Natural killer cell (primary cell): ENCODE results near the gene VEGFC. TPM values are rescaled to one million over a fixed set of nuclear protein-coding genes. Genes with fewer than 3 reads are reported as not detected.

Experiments
- ATAC-seq, 3 donors: fragments of 150-1000 bp in 2 of 3; fragments of 200-7000 bp in 1 of 3; cut with Tn5 transposase; 1 replicate in 1 of 3; 2 replicates in 2 of 3; pipeline ENCODE4 v1.10.0; 2021; ENCODE audit warnings: mild to moderate bottlenecking in 2 of 3, moderate library complexity in 2 of 3
- DNase-seq, 2 donors: peaks; one replicate each; pipeline versions ENCODE4 v3.0.0 to v3.0.0-alpha.2; 2013 to 2021; ENCODE audit warnings: mixed read lengths in 1 of 2
- H3K27ac ChIP-seq: one replicate; pipeline ENCODE4 v1.5.1; 2013; ENCODE audit warnings: mild to moderate bottlenecking, low read length
- H3K27me3 ChIP-seq: one replicate; pipeline ENCODE4 v1.6.1; 2013; ENCODE audit warnings: low read length; ENCODE audit not compliant: control insufficient read depth, insufficient read depth
- H3K36me3 ChIP-seq: one replicate; pipeline ENCODE4 v1.6.1; 2013; ENCODE audit warnings: low read length; ENCODE audit not compliant: control insufficient read depth, insufficient read depth
- H3K4me1 ChIP-seq: one replicate; pipeline ENCODE4 v1.6.1; 2013; ENCODE audit warnings: low read length; ENCODE audit not compliant: control insufficient read depth, insufficient read depth
- H3K4me3 ChIP-seq: one replicate; pipeline ENCODE4 v1.5.1; 2013; ENCODE audit warnings: low read length
- H3K9me3 ChIP-seq: one replicate; pipeline ENCODE4 v1.6.1; 2013; ENCODE audit warnings: low read length; ENCODE audit not compliant: control insufficient read depth, insufficient read depth
- H3K27ac Mint-ChIP-seq, 2 donors: one replicate each; pipeline ENCODE4 v1.8.0; 2022; ENCODE audit warnings: mild to moderate bottlenecking in 2 of 2, mixed read lengths in 2 of 2, moderate library complexity in 1 of 2
- H3K27me3 Mint-ChIP-seq, 2 donors: one replicate each; pipeline ENCODE4 v1.8.0; 2022; ENCODE audit warnings: low read depth in 2 of 2, mixed read lengths in 2 of 2
- H3K36me3 Mint-ChIP-seq: one replicate; pipeline ENCODE4 v1.8.0; 2022; ENCODE audit warnings: mixed read lengths
- H3K4me1 Mint-ChIP-seq, 2 donors: one replicate each; pipeline ENCODE4 v1.8.0; 2022; ENCODE audit warnings: mixed read lengths in 2 of 2
- H3K4me3 Mint-ChIP-seq: one replicate; pipeline ENCODE4 v1.8.0; 2022; ENCODE audit warnings: mild to moderate bottlenecking, moderate library complexity, mixed read lengths
- H3K9me3 Mint-ChIP-seq, 2 donors: one replicate each; pipeline ENCODE4 v1.8.0; 2022; ENCODE audit warnings: mixed read lengths in 2 of 2
- WGBS: methylation state at CpG from one replicate; pipeline ENCODE4 v1.1.7; 2013; ENCODE audit warnings: missing lambda C conversion rate; ENCODE audit not compliant: insufficient coverage; 5-methylcytosine and 5-hydroxymethylcytosine counted together
- intact Hi-C: fragments of 100-400 bp; cut with micrococcal nuclease; formaldehyde crosslinking; loops from one replicate; pipeline ENCODE4 v1.14.2; 2022
- total RNA-seq, 4 donors: library from RNA; stranded (reverse); fragments of 120-200 nt in 1 of 4; gene quantifications; one replicate each; pipeline versions ENCODE4 v1.2.3 to v1.2.4, GENCODE V29; 2013 to 2022
- TF ChIP-seq, protein P1 (sequence below): fragments of 200-600 bp; IDR thresholded peaks from one replicate; pipeline ENCODE4 v1.8.0; 2022; ENCODE audit warnings: antibody characterized with exemption

VEGFC gene
- total RNA-seq, 3 donors from 2014 or later (not counting 1 experiment from before 2014, with no cell fraction given) = not detected

DNA sequence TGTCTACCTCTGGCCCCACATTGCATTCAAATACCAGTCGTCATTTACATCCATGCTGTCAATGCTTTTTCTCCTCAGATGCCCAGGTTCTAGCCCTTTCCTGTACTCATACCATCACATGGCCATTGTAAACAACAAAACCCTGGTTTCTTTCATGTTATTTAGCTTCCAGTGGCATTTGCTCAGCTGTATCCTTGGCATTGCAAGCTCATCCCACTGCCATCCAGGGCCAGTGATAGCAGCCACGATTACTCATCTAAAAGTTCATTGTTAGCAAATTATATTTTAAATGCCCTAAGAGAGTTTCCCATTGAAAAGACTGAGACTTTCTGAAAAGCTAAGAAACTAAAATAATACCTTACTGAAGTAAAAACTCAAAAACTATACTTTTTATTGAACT, 34.0 kb downstream of the VEGFC start:
- Histone ChIP-seq H3K4me3 (no peak overlapping the region), H3K27ac (no peak overlapping the region), H3K36me3 (no peaks in the 10 kb centered on the region), H3K27me3 (no peaks in the 10 kb centered on the region), H3K9me3 (no peaks in the 10 kb centered on the region), H3K4me1 (no peaks in the 10 kb centered on the region)
- 66% methylated on average over 2 of the region's 2 CpGs for WGBS
- H3K36me3 Mint-ChIP-seq = no peaks in the 10 kb centered on the region
- no peak overlapping the region for H3K27ac Mint-ChIP-seq
- no peak for DNase-seq
- intact Hi-C loops = no loop called here
- no peak for ATAC-seq
- no peaks in the 10 kb centered on the region for H3K27me3 Mint-ChIP-seq
- TF ChIP-seq, protein P1, sequence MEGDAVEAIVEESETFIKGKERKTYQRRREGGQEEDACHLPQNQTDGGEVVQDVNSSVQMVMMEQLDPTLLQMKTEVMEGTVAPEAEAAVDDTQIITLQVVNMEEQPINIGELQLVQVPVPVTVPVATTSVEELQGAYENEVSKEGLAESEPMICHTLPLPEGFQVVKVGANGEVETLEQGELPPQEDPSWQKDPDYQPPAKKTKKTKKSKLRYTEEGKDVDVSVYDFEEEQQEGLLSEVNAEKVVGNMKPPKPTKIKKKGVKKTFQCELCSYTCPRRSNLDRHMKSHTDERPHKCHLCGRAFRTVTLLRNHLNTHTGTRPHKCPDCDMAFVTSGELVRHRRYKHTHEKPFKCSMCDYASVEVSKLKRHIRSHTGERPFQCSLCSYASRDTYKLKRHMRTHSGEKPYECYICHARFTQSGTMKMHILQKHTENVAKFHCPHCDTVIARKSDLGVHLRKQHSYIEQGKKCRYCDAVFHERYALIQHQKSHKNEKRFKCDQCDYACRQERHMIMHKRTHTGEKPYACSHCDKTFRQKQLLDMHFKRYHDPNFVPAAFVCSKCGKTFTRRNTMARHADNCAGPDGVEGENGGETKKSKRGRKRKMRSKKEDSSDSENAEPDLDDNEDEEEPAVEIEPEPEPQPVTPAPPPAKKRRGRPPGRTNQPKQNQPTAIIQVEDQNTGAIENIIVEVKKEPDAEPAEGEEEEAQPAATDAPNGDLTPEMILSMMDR = no peak
- no peaks in the 10 kb centered on the region for H3K4me1 Mint-ChIP-seq
- H3K4me3 Mint-ChIP-seq = no peak overlapping the region
- H3K9me3 Mint-ChIP-seq = peaks cover 3 to 12% of the 10 kb centered on the region in 2 donors

DNA sequence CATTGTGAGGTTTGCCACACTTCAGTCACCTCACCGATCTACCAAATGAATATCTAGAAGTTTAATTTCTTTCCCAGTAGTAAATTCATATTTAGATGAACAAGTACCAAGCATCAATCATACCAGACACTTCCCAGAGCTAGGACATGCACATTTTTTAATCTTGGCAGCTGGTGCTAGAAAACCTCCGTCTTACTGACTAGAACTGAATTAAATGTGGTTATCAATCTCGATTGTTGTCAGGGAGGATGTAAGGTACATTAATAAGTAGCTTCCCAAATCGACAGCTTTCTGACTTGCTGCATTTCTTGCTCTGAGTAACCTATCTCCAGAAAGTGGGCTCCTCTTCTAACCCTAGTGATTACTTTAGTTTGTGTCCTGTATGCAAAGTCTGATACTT, 34.4 kb downstream of the VEGFC start:
- Histone ChIP-seq H3K27me3 (no peaks in the 10 kb centered on the region), H3K27ac (no peak overlapping the region), H3K9me3 (no peaks in the 10 kb centered on the region), H3K36me3 (no peaks in the 10 kb centered on the region), H3K4me1 (no peaks in the 10 kb centered on the region), H3K4me3 (no peak overlapping the region)
- Mint-ChIP-seq H3K9me3 (peaks cover 3 to 12% of the 10 kb centered on the region in 2 donors), H3K36me3 (no peaks in the 10 kb centered on the region), H3K4me3 (no peak overlapping the region), H3K27me3 (no peaks in the 10 kb centered on the region), H3K27ac (no peak overlapping the region), H3K4me1 (no peaks in the 10 kb centered on the region)
- DNase-seq = no peak
- intact Hi-C loops = no loop called here
- TF ChIP-seq, protein P1 = no peak
- 82% methylated on average over 4 of the region's 4 CpGs for WGBS
- no peak for ATAC-seq

DNA sequence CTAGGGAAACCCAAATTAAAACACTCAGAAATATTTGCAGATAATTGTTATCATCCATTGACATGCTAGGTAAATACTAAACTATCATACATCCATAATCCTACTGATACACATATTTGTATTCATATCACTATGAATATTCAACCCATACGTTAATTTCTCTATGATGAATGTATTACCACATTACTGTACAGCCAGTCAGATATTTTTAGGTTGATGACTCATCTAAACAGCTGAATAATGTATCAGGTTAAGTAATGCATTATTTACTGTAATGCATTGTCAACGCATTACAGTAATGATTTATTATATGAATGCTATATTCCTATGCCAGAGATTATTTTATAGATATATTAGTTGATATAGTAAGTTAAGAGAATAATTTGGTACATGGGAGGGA, 37.1 kb downstream of the VEGFC start:
- H3K4me1 Mint-ChIP-seq = no peaks in the 10 kb centered on the region
- Histone ChIP-seq H3K27me3 (no peaks in the 10 kb centered on the region), H3K9me3 (no peaks in the 10 kb centered on the region), H3K4me3 (no peak overlapping the region), H3K4me1 (no peaks in the 10 kb centered on the region), H3K36me3 (no peaks in the 10 kb centered on the region), H3K27ac (no peak overlapping the region)
- DNase-seq = no peak
- TF ChIP-seq, protein P1 = no peak
- H3K4me3 Mint-ChIP-seq = no peak overlapping the region
- no peaks in the 10 kb centered on the region for H3K36me3 Mint-ChIP-seq
- WGBS = no CpG with 5 or more reads among the region's 2 CpGs
- intact Hi-C loops = no loop called here
- H3K27ac Mint-ChIP-seq = no peak overlapping the region
- peaks cover 3 to 8% of the 10 kb centered on the region in 2 donors for H3K9me3 Mint-ChIP-seq
- ATAC-seq = no peak
- H3K27me3 Mint-ChIP-seq = no peaks in the 10 kb centered on the region

DNA sequence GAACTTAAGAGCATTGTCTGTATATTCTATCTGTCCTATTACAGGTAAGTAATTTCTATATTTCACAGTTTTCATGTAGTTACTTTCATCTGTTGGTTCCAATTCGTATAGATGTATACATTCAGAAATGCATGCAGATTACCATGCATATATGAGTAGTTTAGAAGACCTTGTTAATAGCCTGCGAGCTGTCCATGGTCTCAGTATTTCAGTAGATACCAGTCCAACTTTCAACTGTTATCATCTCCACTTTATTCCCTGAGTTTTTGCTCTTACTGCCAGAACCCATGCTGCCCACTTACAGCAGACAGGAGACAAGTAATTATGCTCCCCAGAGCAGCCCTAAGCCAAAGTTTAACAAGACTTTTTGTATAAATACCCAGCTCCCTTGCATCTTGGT, 37.7 kb downstream of the VEGFC start:
- no peaks in the 10 kb centered on the region for H3K4me1 ChIP-seq
- intact Hi-C loops = no loop called here
- DNase-seq (no peak), ATAC-seq (no peak)
- no peaks in the 10 kb centered on the region for H3K36me3 ChIP-seq
- Mint-ChIP-seq H3K27me3 (no peaks in the 10 kb centered on the region), H3K27ac (no peak overlapping the region), H3K4me3 (no peak overlapping the region), H3K36me3 (no peaks in the 10 kb centered on the region), H3K4me1 (no peaks in the 10 kb centered on the region), H3K9me3 (peaks cover 3 to 8% of the 10 kb centered on the region in 2 donors)
- no peaks in the 10 kb centered on the region for H3K9me3 ChIP-seq
- no peak overlapping the region for H3K27ac ChIP-seq
- TF ChIP-seq, protein P1 = no peak
- H3K4me3 ChIP-seq = no peak overlapping the region
- 69% methylated on average over 1 of the region's 2 CpGs for WGBS
- H3K27me3 ChIP-seq = no peaks in the 10 kb centered on the region
